HCT116 (cell line): ENCODE data around the gene POLN. TPM values are rescaled to one million over a fixed set of nuclear protein-coding genes. Genes with fewer than 3 reads are reported as not detected.

Experiments
- ATAC-seq: fragments of 200-7000 bp; cut with Tn5 transposase; 2 replicates; pipeline ENCODE4 v1.9.1; 2020; ENCODE audit warnings: mild to moderate bottlenecking, moderate library complexity
- BruUV-seq: library from RNA; stranded (reverse); fragments of 400-500 nt; replicated peaks from 2 replicates; lab custom pipeline; 2021; lab: Mats Ljungman, UMichigan
- CTCF ChIA-PET: fragments of 300-600 bp; sonication (Branson Sonifier 250); formaldehyde crosslinking; loops from one replicate; lab custom pipeline; 2021; ENCODE audit warnings: antibody characterized with exemption; lab: Charles Lee
- POLR2A ChIA-PET: fragments of 300-600, 350-600 bp; sonication (Branson Sonifier 250); formaldehyde crosslinking; loops from one replicate; lab custom pipeline; 2021; ENCODE audit warnings: antibody characterized with exemption; lab: Charles Lee
- RAD21 ChIA-PET, 2 experiments: fragments of 300-600 bp; sonication (Branson Sonifier 250); formaldehyde crosslinking; loops; one replicate each; lab custom pipeline; 2023; ENCODE audit warnings: low total read pairs in 2 of 2; ENCODE audit not compliant: uncharacterized antibody in 2 of 2, unreplicated experiment in 2 of 2, low non-redundant PET in 1 of 2; lab: Charles Lee
- DNase-seq: peaks from one replicate; pipeline ENCODE4 v3.0.0-alpha.2; 2010; ENCODE audit warnings: low read depth, low spot score
- H2AFZ ChIP-seq: fragments of 200-600 bp; shearing (Covaris generic), sonication (generic); 2 replicates; pipeline ENCODE4 v1.6.1; 2017; ENCODE audit warnings: low read depth, mixed run types, mixed read lengths, antibody characterized with exemption, low read length; ENCODE audit not compliant: poor library complexity, severe bottlenecking
- H3K27ac ChIP-seq: 2 replicates; pipeline ENCODE4 v1.5.1; 2012; ENCODE audit warnings: low read depth, low read length
- H3K27me3 ChIP-seq: fragments of 200-600 bp; sonication (generic); 2 replicates; pipeline ENCODE4 v1.6.1; 2016; ENCODE audit warnings: mixed run types, low read length, mixed read lengths; ENCODE audit not compliant: insufficient read depth
- H3K36me3 ChIP-seq, 2 experiments: fragments of 200-500 bp in 1 of 2; fragments of 200-600 bp in 1 of 2; sonication (Bioruptor generic) in 1 of 2; sonication (generic) in 1 of 2; 2 replicates each; pipeline versions ENCODE4 v1.5.1 to v1.6.1; 2014 to 2016; ENCODE audit warnings: low read length in 2 of 2, inconsistent platforms in 1 of 2, mixed read lengths in 1 of 2, mixed run types in 1 of 2; ENCODE audit not compliant: insufficient read depth in 2 of 2, control insufficient read depth in 1 of 2
- H3K4me1 ChIP-seq, 2 experiments: fragments of 200-600 bp in 1 of 2; sonication (generic) in 1 of 2; 2 replicates each; pipeline versions ENCODE4 v1.5.1 to v1.6.1; 2012 to 2017; ENCODE audit warnings: low read length in 2 of 2, inconsistent platforms in 1 of 2, mild to moderate bottlenecking in 1 of 2, mixed read lengths in 1 of 2, mixed run types in 1 of 2, moderate library complexity in 1 of 2; ENCODE audit not compliant: insufficient read depth in 2 of 2, control insufficient read depth in 1 of 2
- H3K4me2 ChIP-seq: fragments of 200-600 bp; sonication (generic); 2 replicates; pipeline ENCODE4 v1.6.1; 2017; ENCODE audit warnings: mixed run types, low read length, mixed read lengths
- H3K4me3 ChIP-seq, 2 experiments: fragments of 200-600 bp in 1 of 2; sonication (generic) in 1 of 2; replicated peaks in 1 of 2; 2 replicates each; pipeline ENCODE4 v1.5.1; 2011 to 2016; ENCODE audit warnings: low read length in 2 of 2, control low read depth in 1 of 2, low read depth in 1 of 2, mild to moderate bottlenecking in 1 of 2, mixed read lengths in 1 of 2, mixed run types in 1 of 2
- H3K79me2 ChIP-seq: fragments of 200-600 bp; sonication (generic); 2 replicates; pipeline ENCODE4 v1.6.1; 2017; ENCODE audit warnings: mild to moderate bottlenecking, mixed run types, low read length, moderate library complexity, mixed read lengths; ENCODE audit not compliant: insufficient read depth
- H3K9ac ChIP-seq: fragments of 200-600 bp; sonication (generic); 2 replicates; pipeline ENCODE4 v1.6.1; 2016; ENCODE audit warnings: low read length, mixed read lengths
- H3K9me2 ChIP-seq: fragments of 200-600 bp; sonication (generic), shearing (Covaris generic); 2 replicates; pipeline ENCODE4 v1.6.1; 2017; ENCODE audit warnings: mixed run types, mild to moderate bottlenecking, moderate library complexity; ENCODE audit not compliant: insufficient read depth
- H3K9me3 ChIP-seq, 2 experiments: fragments of 200-500 bp in 1 of 2; fragments of 200-600 bp in 1 of 2; sonication (Bioruptor generic) in 1 of 2; sonication (generic) in 1 of 2; 2 replicates each; pipeline ENCODE4 v1.6.1; 2014 to 2017; ENCODE audit warnings: low read length in 2 of 2, mixed read lengths in 2 of 2, inconsistent platforms in 1 of 2, low read depth in 1 of 2, mild to moderate bottlenecking in 1 of 2, mixed run types in 1 of 2, moderate library complexity in 1 of 2; ENCODE audit not compliant: control insufficient read depth in 1 of 2, insufficient read depth in 1 of 2
- H4K20me1 ChIP-seq: fragments of 200-600 bp; sonication (generic), shearing (Covaris generic); 2 replicates; pipeline ENCODE4 v1.6.1; 2017; ENCODE audit warnings: mixed run types, mild to moderate bottlenecking, moderate library complexity; ENCODE audit not compliant: insufficient read depth
- CBX3 ChIP-seq: IDR thresholded peaks from 2 replicates; pipeline ENCODE4 v1.6.1; 2012; ENCODE audit warnings: low read depth
- EGR1 ChIP-seq: IDR thresholded peaks from 2 replicates; pipeline ENCODE4 v1.6.1; 2012; ENCODE audit warnings: low read depth
- ELF1 ChIP-seq: IDR thresholded peaks from 2 replicates; pipeline ENCODE4 v1.6.1; 2012; ENCODE audit warnings: low read depth, borderline replicate concordance
- EZH2 ChIP-seq: fragments of 200-600 bp; sonication (generic); IDR thresholded peaks from 2 replicates; pipeline ENCODE4 v1.6.1; 2017; ENCODE audit warnings: antibody characterized with exemption, mixed run types
- EZH2phosphoT487 ChIP-seq: fragments of 200-600 bp; IDR thresholded peaks from 2 replicates; pipeline ENCODE4 v1.6.1; 2018; ENCODE audit warnings: antibody characterized with exemption, borderline replicate concordance
- JUND ChIP-seq: IDR thresholded peaks from 2 replicates; pipeline ENCODE4 v1.6.1; 2012
- POLR2A ChIP-seq: IDR thresholded peaks from 2 replicates; pipeline ENCODE4 v1.7.0; 2011; ENCODE audit warnings: borderline replicate concordance; ENCODE audit not compliant: insufficient read depth, insufficient read length; ENCODE audit errors: extremely low read depth
- REST ChIP-seq: IDR thresholded peaks from 2 replicates; pipeline ENCODE4 v1.6.1; 2012; ENCODE audit warnings: low read depth
- SIN3A ChIP-seq: IDR thresholded peaks from 2 replicates; pipeline ENCODE4 v1.6.1; 2012; ENCODE audit warnings: low read depth
- SP1 ChIP-seq: IDR thresholded peaks from 2 replicates; pipeline ENCODE4 v1.6.1; 2012; ENCODE audit warnings: low read depth
- TCF7L2 ChIP-seq: IDR thresholded peaks from 2 replicates; pipeline ENCODE4 v1.7.0; 2011; ENCODE audit warnings: borderline replicate concordance, inconsistent platforms; ENCODE audit not compliant: insufficient read depth, insufficient read length; ENCODE audit errors: extremely low read depth
- YY1 ChIP-seq: IDR thresholded peaks from 2 replicates; pipeline ENCODE4 v1.6.1; 2011; ENCODE audit warnings: low read length, low read depth, moderate library complexity, mild to moderate bottlenecking; ENCODE audit not compliant: insufficient replicate concordance; ENCODE audit errors: extremely low read depth
- ZBTB33 ChIP-seq: IDR thresholded peaks from 2 replicates; pipeline ENCODE4 v1.6.1; 2011; ENCODE audit warnings: mild to moderate bottlenecking, low read length, moderate library complexity; ENCODE audit not compliant: insufficient replicate concordance; ENCODE audit errors: extremely low read depth
- ZNF274 ChIP-seq: fragments of 200-500 bp; sonication (Bioruptor generic); IDR thresholded peaks from 2 replicates; pipeline ENCODE4 v1.6.1; 2014; ENCODE audit warnings: mild to moderate bottlenecking, low read depth, low read length, inconsistent platforms
- intact Hi-C: fragments of 100-400 bp; cut with micrococcal nuclease; formaldehyde crosslinking; loops from 2 replicates; pipeline ENCODE4 v1.10.0; 2022
- total RNA-seq: library from RNA; stranded (reverse); gene quantifications from one replicate; pipeline ENCODE4 v1.2.1, GENCODE V29; 2021; ENCODE audit not compliant: unreplicated experiment
- TF ChIP-seq, protein P1 (sequence below): IDR thresholded peaks from 2 replicates; pipeline ENCODE4 v1.6.1; 2012

POLN gene
- total RNA-seq, 1 experiment from 2014 or later = 3.1 TPM

GRCh38 chr4:2267841-2268240 lies 25.9 kb upstream of the POLN start:
- Histone ChIP-seq H2AFZ (no peak overlapping the region), H3K27me3 (no peaks in the 10 kb centered on the region), H4K20me1 (no peaks in the 10 kb centered on the region), H3K9ac (no peak overlapping the region), H3K79me2 (no peaks in the 10 kb centered on the region), H3K4me3 (no peak overlapping the region), H3K36me3 (no peaks in the 10 kb centered on the region), H3K9me2 (no peaks in the 10 kb centered on the region), H3K4me1 (peaks cover 0 to 1% of the 10 kb centered on the region in 2 experiments; a peak in 2 of 4 replicates), H3K9me3 (no peaks in the 10 kb centered on the region), H3K27ac (no peak overlapping the region), H3K4me2 (no peak overlapping the region)
- intact Hi-C loops = no loop called here
- BruUV-seq = no TSS peak
- ChIA-PET POLR2A (no interaction called here), CTCF (no interaction called here), RAD21 (no interaction called here)
- no peak for TF ChIP-seq CBX3
- no peak for TF ChIP-seq EZH2phosphoT487
- no peak for TF ChIP-seq YY1
- TF ChIP-seq SIN3A = no peak
- ATAC-seq (no peak), DNase-seq (no peak)

DNA sequence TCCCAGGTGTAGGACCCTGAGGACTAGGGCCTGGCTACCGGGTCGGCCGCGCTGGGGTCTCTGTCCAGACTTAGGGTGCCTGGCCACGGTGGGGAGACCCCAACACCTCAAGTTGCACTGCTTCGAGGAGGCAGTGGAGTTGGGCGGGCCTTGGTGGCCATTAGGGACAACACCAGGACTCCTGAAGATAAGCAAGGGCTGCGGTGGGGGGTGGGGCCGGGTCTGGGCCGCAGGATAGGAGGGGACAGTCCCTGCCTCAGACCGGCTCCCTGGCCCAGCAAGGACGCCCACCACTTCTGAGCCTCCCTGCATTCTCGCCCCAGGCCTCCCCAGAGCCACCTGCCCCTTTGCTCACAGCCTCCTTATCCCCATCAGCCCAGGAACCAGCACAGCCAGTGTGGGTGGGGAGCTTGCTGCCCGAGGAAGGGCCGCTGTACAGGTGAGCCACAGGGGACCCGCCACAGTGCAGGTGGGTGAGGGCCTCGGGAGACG lies 25.4 kb upstream of the POLN start:
- no peak overlapping the region for H3K4me3 ChIP-seq
- H3K4me2 ChIP-seq = no peak overlapping the region
- H2AFZ ChIP-seq = no peak overlapping the region
- H3K9me3 ChIP-seq = no peaks in the 10 kb centered on the region
- TF ChIP-seq SIN3A (no peak), EZH2 (no peak), EZH2phosphoT487 (no peak), TCF7L2 (no peak), POLR2A (no peak), SP1 (no peak), EGR1 (no peak), ZBTB33 (no peak), ELF1 (no peak), JUND (no peak), REST (no peak), ZNF274 (no peak)
- TF ChIP-seq, protein P1, sequence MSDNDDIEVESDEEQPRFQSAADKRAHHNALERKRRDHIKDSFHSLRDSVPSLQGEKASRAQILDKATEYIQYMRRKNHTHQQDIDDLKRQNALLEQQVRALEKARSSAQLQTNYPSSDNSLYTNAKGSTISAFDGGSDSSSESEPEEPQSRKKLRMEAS = no peak
- POLR2A ChIA-PET = no interaction called here
- intact Hi-C loops = no loop called here
- no peak for DNase-seq
- no peaks in the 10 kb centered on the region for H3K36me3 ChIP-seq
- no peak overlapping the region for H3K9ac ChIP-seq
- no peak overlapping the region for H3K27ac ChIP-seq
- H3K4me1 ChIP-seq = peaks cover 4 to 6% of the 10 kb centered on the region in 2 experiments; a peak in 2 of 4 replicates
- H3K27me3 ChIP-seq = no peaks in the 10 kb centered on the region
- RAD21 ChIA-PET = no interaction called here
- H4K20me1 ChIP-seq = no peaks in the 10 kb centered on the region
- CTCF ChIA-PET = no interaction called here
- no peaks in the 10 kb centered on the region for H3K9me2 ChIP-seq
- ATAC-seq = no peak
- H3K79me2 ChIP-seq = no peaks in the 10 kb centered on the region
- BruUV-seq = no TSS peak
